GM23248 (cell line): ENCODE results near the gene ACACA.

Source experiments
- EZH2 ChIP-seq: fragments of 200-600 bp; sonication (generic); IDR thresholded peaks from 2 replicates; pipeline ENCODE4 v1.6.1; 2018; ENCODE audit warnings: antibody characterized with exemption, mild to moderate bottlenecking; ENCODE audit not compliant: insufficient read depth, poor library complexity, severe bottlenecking
- EZH2phosphoT487 ChIP-seq: fragments of 200-600 bp; sonication (generic); IDR thresholded peaks from 2 replicates; pipeline ENCODE4 v1.6.1; 2018; ENCODE audit warnings: antibody characterized with exemption, moderate library complexity, mild to moderate bottlenecking, low read depth; ENCODE audit not compliant: insufficient read depth

- TF ChIP-seq EZH2, result no peak
- no peak for TF ChIP-seq EZH2phosphoT487
These were observed 342.4 kb downstream of the ACACA start for GRCh38 chr17:37064206-37064605.
